SIG-M5 treated with dmso at 0.1 percent for 504 hours (cell line): ENCODE data around the gene DALRD3.
A peak's percentile ranks its signal among the peaks of the same experiment; 100 is the strongest.

Experiments used
- DNase-seq: peaks from one replicate; lab custom pipeline; 2025; ENCODE audit not compliant: unreplicated experiment; lab: John Stamatoyannopoulos, UW

The DALRD3 gene

GRCh38 chr3:49017971-49018706, at the start of gene DALRD3:
Gene DALRD3 (minus strand): TSS chr3:49018580. CDS start chr3:49018564, 16 bp downstream.
- DNase-seq: peak; percentile 81

- DNase-seq: no peak
Observed at GRCh38 chr3:49058011-49058410, 39.6 kb upstream of the DALRD3 start.

- no peak for DNase-seq
Observed at GRCh38 chr3:49057268-49057667, 38.9 kb upstream of the DALRD3 start.

- DNase-seq: no peak
Observed at GRCh38 chr3:49054344-49054862, 36.0 kb upstream of the DALRD3 start.

- DNase-seq: no peak
Observed at GRCh38 chr3:49053543-49053942, 35.2 kb upstream of the DALRD3 start.

- no peak for DNase-seq
Observed at GRCh38 chr3:49035281-49035680, 16.9 kb upstream of the DALRD3 start.

GRCh38 chr3:49034650-49035049, 16.3 kb upstream of the DALRD3 start:
- no peak for DNase-seq

GRCh38 chr3:49032646-49033304, 14.4 kb upstream of the DALRD3 start:
- DNase-seq: no peak

GRCh38 chr3:49030321-49030720, 11.9 kb upstream of the DALRD3 start:
- DNase-seq: no peak

- no peak for DNase-seq
Observed at GRCh38 chr3:49029563-49029884, 11.1 kb upstream of the DALRD3 start.

- peak; percentile 87 for DNase-seq
Observed at GRCh38 chr3:49028673-49029562, 10.5 kb upstream of the DALRD3 start, which contains the start of gene IMPDH2. Gene IMPDH2 (minus strand): TSS chr3:49029398. CDS start chr3:49029350, 48 bp downstream.

GRCh38 chr3:49028298-49028672, 9.9 kb upstream of the DALRD3 start:
- no peak for DNase-seq

- DNase-seq: no peak
Observed at GRCh38 chr3:49027634-49028033, 9.3 kb upstream of the DALRD3 start.

- DNase-seq: no peak
Observed at GRCh38 chr3:49026536-49026935, 8.2 kb upstream of the DALRD3 start.

GRCh38 chr3:49025793-49026520, 7.6 kb upstream of the DALRD3 start:
- no peak for DNase-seq

- DNase-seq: no peak
Observed at GRCh38 chr3:49025005-49025792, 6.8 kb upstream of the DALRD3 start.

- DNase-seq: no peak
Observed at GRCh38 chr3:49024449-49024848, 6.1 kb upstream of the DALRD3 start.

GRCh38 chr3:49023775-49024174, 5.4 kb upstream of the DALRD3 start:
- no peak for DNase-seq

- peak; percentile 54 for DNase-seq
Observed at GRCh38 chr3:49022688-49023171, 4.3 kb upstream of the DALRD3 start.
